GM20000 (cell line): Measurements from ENCODE around the gene SLC12A7.
"Not testable (repeated sequence)": the region's sequence is repeated elsewhere in the genome, so short reads cannot be mapped to it uniquely, and the experiment has no call there.

ENCODE experiments used
- DNase-seq: peaks from one replicate; pipeline ENCODE4 v3.0.0; 2012; ENCODE audit warnings: low spot score
- TF ChIP-seq, protein P1 (sequence below): IDR thresholded peaks from 2 replicates; pipeline ENCODE4 v1.5.1; 2012; ENCODE audit warnings: mild to moderate bottlenecking, control low read depth; ENCODE audit errors: extremely low read depth, missing control alignments

Gene SLC12A7

GRCh38 chr5:1128977-1129710 lies 17.3 kb upstream of the SLC12A7 start:
- TF ChIP-seq, protein P1, sequence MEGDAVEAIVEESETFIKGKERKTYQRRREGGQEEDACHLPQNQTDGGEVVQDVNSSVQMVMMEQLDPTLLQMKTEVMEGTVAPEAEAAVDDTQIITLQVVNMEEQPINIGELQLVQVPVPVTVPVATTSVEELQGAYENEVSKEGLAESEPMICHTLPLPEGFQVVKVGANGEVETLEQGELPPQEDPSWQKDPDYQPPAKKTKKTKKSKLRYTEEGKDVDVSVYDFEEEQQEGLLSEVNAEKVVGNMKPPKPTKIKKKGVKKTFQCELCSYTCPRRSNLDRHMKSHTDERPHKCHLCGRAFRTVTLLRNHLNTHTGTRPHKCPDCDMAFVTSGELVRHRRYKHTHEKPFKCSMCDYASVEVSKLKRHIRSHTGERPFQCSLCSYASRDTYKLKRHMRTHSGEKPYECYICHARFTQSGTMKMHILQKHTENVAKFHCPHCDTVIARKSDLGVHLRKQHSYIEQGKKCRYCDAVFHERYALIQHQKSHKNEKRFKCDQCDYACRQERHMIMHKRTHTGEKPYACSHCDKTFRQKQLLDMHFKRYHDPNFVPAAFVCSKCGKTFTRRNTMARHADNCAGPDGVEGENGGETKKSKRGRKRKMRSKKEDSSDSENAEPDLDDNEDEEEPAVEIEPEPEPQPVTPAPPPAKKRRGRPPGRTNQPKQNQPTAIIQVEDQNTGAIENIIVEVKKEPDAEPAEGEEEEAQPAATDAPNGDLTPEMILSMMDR, result no peak
- no peak for DNase-seq

GRCh38 chr5:1127959-1128785 lies 16.3 kb upstream of the SLC12A7 start:
- no peak for DNase-seq
- TF ChIP-seq, protein P1, result no peak

DNA sequence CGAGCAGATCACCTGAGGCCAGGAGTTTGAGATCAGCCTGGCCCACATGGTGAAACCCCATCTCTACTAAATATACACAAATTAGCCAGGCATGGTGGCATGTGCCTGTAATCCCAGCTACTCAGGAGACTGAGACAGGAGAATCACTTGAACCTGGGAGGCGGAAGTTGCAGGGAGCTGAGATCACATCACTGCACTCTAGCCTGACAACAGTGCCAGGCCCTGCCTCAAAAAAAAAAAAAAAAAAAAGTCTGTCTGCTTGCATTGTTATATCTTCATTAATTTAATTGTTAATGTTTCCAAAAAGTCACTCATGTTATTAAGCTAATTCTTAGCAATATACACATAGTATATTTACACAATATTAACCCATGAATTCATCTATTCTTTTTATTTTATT lies 13.8 kb upstream of the SLC12A7 start:
- DNase-seq, result not testable (repeated sequence)

DNA sequence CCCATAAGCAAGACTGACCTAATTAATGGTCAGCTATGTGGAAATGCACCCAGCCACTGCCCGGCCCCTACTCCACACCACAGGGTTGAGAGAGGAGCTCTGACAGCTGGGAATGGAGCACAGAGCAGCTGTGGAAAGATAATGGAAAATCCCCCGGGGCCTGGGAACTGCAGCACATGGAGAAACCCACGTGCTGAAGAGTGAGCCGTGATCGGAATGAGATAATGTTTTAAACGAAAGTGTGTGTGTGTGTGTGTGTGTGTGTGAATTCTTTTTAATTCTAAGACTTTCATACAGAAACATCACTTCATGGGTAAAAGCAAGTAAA lies 13.1 kb upstream of the SLC12A7 start:
- DNase-seq, result no peak
- TF ChIP-seq, protein P1, result no peak

GRCh38 chr5:1124205-1125029 lies 12.6 kb upstream of the SLC12A7 start:
- TF ChIP-seq, protein P1, result no peak

GRCh38 chr5:1123418-1124147 lies 11.7 kb upstream of the SLC12A7 start:
- DNase-seq, result no peak
- TF ChIP-seq, protein P1, result no peak

More at GRCh38 chr5:1124205-1125029, 12.6 kb upstream of the SLC12A7 start:
- no peak for DNase-seq
